B cell (primary cell): ENCODE data around the gene CAMTA1. TPM values are rescaled to one million over a fixed set of nuclear protein-coding genes. Genes with fewer than 3 reads are reported as not detected.

ENCODE experiments used
- ATAC-seq: fragments of 200-7000 bp; cut with Tn5 transposase; one replicate; pipeline ENCODE4 v1.10.0; 2021; ENCODE audit warnings: low read depth, mild to moderate bottlenecking, moderate number of reproducible peaks, moderate library complexity
- CTCF ChIA-PET: fragments of 350-600 bp; sonication (Branson Sonifier 250); formaldehyde crosslinking; loops from one replicate; lab custom pipeline; 2021; ENCODE audit warnings: antibody characterized with exemption, inconsistent platforms; lab: Charles Lee
- POLR2A ChIA-PET: fragments of 350-600 bp; sonication (Branson Sonifier 250); formaldehyde crosslinking; loops from one replicate; lab custom pipeline; 2021; ENCODE audit warnings: antibody characterized with exemption; lab: Charles Lee
- DNase-seq: peaks from one replicate; pipeline ENCODE4 v3.0.0; 2013
- H2AFZ ChIP-seq: 2 replicates; pipeline ENCODE4 v1.6.1; 2012; ENCODE audit warnings: mild to moderate bottlenecking, low read depth, low read length; ENCODE audit not compliant: insufficient read depth, poor library complexity, severe bottlenecking
- H3K27ac ChIP-seq, 2 donors: 1 replicate in 1 of 2; 2 replicates in 1 of 2; pipeline ENCODE4 v1.5.1; 2012 to 2013; ENCODE audit warnings: low read length in 2 of 2, mild to moderate bottlenecking in 2 of 2, moderate library complexity in 1 of 2
- H3K27me3 ChIP-seq, 4 experiments: fragments of 200-600 bp in 1 of 4; sonication (generic) in 1 of 4; replicated peaks in 1 of 4; 1 replicate in 2 of 4; 2 replicates in 2 of 4; pipeline versions ENCODE4 v1.6.1 to v1.7.0; 2013 to 2016; ENCODE audit warnings: low read length in 3 of 4, mild to moderate bottlenecking in 2 of 4, mixed read lengths in 1 of 4, moderate library complexity in 1 of 4; ENCODE audit not compliant: insufficient read depth in 4 of 4, control insufficient read depth in 3 of 4; ENCODE audit errors: control extremely low read depth in 1 of 4
- H3K36me3 ChIP-seq, 2 experiments: replicated peaks in 1 of 2; 1 replicate in 1 of 2; 2 replicates in 1 of 2; pipeline versions ENCODE4 v1.6.1 to v1.7.1; 2013; ENCODE audit warnings: low read length in 1 of 2; ENCODE audit not compliant: insufficient read depth in 2 of 2, control insufficient read depth in 1 of 2; ENCODE audit errors: control extremely low read depth in 1 of 2, extremely low read depth in 1 of 2
- H3K4me1 ChIP-seq, 2 donors: fragments of 200-600 bp in 1 of 2; sonication (generic) in 1 of 2; 1 replicate in 1 of 2; 2 replicates in 1 of 2; pipeline versions ENCODE4 v1.5.1 to v1.6.1; 2013 to 2017; ENCODE audit warnings: low read length in 2 of 2; ENCODE audit not compliant: control insufficient read depth in 2 of 2, insufficient read depth in 2 of 2
- H3K4me2 ChIP-seq: replicated peaks from 2 replicates; pipeline ENCODE3; 2012; ENCODE audit warnings: mild to moderate bottlenecking, low read depth, low read length; ENCODE audit not compliant: poor library complexity, severe bottlenecking
- H3K4me3 ChIP-seq, 5 experiments: fragments of 200-600 bp in 1 of 5; sonication (generic) in 1 of 5; 1 replicate in 3 of 5; 2 replicates in 2 of 5; pipeline versions ENCODE4 v1.5.1 to v1.7.0; 2011 to 2016; ENCODE audit warnings: low read length in 4 of 5, mild to moderate bottlenecking in 4 of 5, low read depth in 2 of 5, control low read depth in 1 of 5, moderate library complexity in 1 of 5; ENCODE audit not compliant: insufficient read depth in 1 of 5; ENCODE audit errors: control extremely low read depth in 1 of 5, extremely low read depth in 1 of 5
- H3K79me2 ChIP-seq: fragments of 200-600 bp; sonication (generic); one replicate; pipeline ENCODE4 v1.6.0; 2016; ENCODE audit warnings: low read length; ENCODE audit not compliant: control insufficient read depth, insufficient read depth
- H3K9ac ChIP-seq: fragments of 200-600 bp; sonication (generic); 2 replicates; pipeline ENCODE4 v1.6.1; 2017; ENCODE audit warnings: mild to moderate bottlenecking, low read length, moderate library complexity
- H3K9me3 ChIP-seq, 3 donors: one replicate each; pipeline versions ENCODE4 v1.6.1 to v1.7.1; 2013; ENCODE audit warnings: low read length in 2 of 3; ENCODE audit not compliant: control insufficient read depth in 2 of 3, insufficient read depth in 1 of 3; ENCODE audit errors: control extremely low read depth in 1 of 3
- H4K20me1 ChIP-seq: 2 replicates; pipeline ENCODE4 v1.6.0; 2012; ENCODE audit warnings: mild to moderate bottlenecking, low read length; ENCODE audit not compliant: insufficient read depth, control insufficient read depth, poor library complexity, severe bottlenecking
- H3K27ac Mint-ChIP-seq: one replicate; pipeline ENCODE4 v1.8.0; 2021; ENCODE audit warnings: mixed read lengths
- H3K27me3 Mint-ChIP-seq: one replicate; pipeline ENCODE4 v1.8.0; 2021; ENCODE audit warnings: mixed read lengths
- H3K4me1 Mint-ChIP-seq: one replicate; pipeline ENCODE4 v1.8.0; 2021; ENCODE audit warnings: mixed read lengths
- H3K4me3 Mint-ChIP-seq: one replicate; pipeline ENCODE4 v1.8.0; 2021; ENCODE audit warnings: mixed read lengths
- H3K9me3 Mint-ChIP-seq: one replicate; pipeline ENCODE4 v1.8.0; 2022; ENCODE audit warnings: mixed read lengths; ENCODE audit not compliant: insufficient read depth
- CTCF ChIP-seq: fragments of 200-600 bp; IDR thresholded peaks from one replicate; pipeline ENCODE4 v1.8.0; 2022; ENCODE audit warnings: antibody characterized with exemption, mild to moderate bottlenecking
- EZH2 ChIP-seq: IDR thresholded peaks from 2 replicates; pipeline ENCODE4 v1.6.1; 2012; ENCODE audit warnings: borderline replicate concordance, low read depth, mild to moderate bottlenecking, moderate library complexity, low read length; ENCODE audit not compliant: insufficient read depth, poor library complexity, severe bottlenecking
- WGBS: methylation state at CpG from one replicate; pipeline ENCODE4 v1.1.5; 2013; ENCODE audit warnings: missing lambda C conversion rate; ENCODE audit not compliant: insufficient coverage; 5-methylcytosine and 5-hydroxymethylcytosine counted together
- intact Hi-C: fragments of 100-400 bp; cut with micrococcal nuclease; formaldehyde crosslinking; loops from one replicate; pipeline ENCODE4 v1.10.0; 2022
- polyA plus RNA-seq: library from polyadenylated mRNA; depleted of rRNA; stranded (reverse); fragments of >200 nt; gene quantifications from 2 replicates; pipeline ENCODE4 v1.2.3, GENCODE V29; 2012
- total RNA-seq, 2 donors: library from RNA; stranded (reverse); fragments of 120-200 nt in 1 of 2; gene quantifications; 1 replicate in 1 of 2; 2 replicates in 1 of 2; pipeline versions ENCODE4 v1.2.3 to v1.2.4, GENCODE V29; 2013 to 2022

CAMTA1 gene
- total and polyA plus RNA-seq, 2 donors (not counting 1 experiment from before 2014, with no cell fraction given), result 42.2 to 45.7 TPM

DNA sequence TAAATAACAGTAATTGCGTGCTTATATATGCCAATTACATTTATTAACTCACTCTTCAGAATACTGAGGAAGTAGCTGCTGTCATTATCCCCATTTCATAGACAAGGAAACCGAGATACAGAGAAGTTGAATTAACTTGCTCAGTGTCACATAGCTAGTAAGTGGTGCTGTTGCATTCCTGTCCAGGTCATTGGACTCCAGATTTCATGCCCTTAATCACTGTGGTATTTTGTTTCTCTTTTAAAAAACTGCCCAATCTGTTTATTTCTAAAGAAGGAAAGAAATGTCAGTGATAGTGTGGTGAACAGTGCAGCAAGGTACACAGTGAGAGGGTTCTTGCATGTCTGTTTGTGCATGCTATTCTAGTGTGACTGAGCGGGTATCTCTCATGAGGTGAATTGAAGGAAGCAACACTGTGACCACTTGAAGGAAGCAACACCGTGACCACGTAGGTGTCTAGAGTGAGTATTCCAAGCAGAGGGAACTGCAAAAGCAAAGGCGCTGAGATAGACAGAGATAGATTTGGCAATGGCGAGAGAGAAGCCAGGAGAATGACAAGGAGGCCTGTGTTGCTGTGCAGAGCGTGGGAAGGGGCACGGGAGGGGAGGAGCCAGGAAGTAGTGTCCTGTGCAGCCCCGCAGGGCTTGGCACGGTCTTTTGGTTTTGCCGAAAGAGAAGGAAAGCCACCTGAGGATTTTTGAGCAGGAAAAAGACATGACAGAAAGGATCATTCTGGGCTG is 95.9 kb downstream of the CAMTA1 start:
- ChIA-PET CTCF (interaction anchor here (3.0 kb wide), 1 partner anchor 9 kb away, joined by 14 read pairs; no protein-coding TSS in a partner anchor), POLR2A (no interaction called here)
- H3K27me3 ChIP-seq, result no peaks in the 10 kb centered on the region
- no peaks in the 10 kb centered on the region for H3K27me3 Mint-ChIP-seq
- H3K79me2 ChIP-seq, result no peaks in the 10 kb centered on the region
- H4K20me1 ChIP-seq, result no peaks in the 10 kb centered on the region
- H3K4me2 ChIP-seq, result no peak overlapping the region
- DNase-seq (no peak), ATAC-seq (no peak)
- H3K36me3 ChIP-seq, result peaks cover 0 to 3% of the 10 kb centered on the region in 2 experiments
- whole genome bisulfite sequencing, result 96% methylated on average over 10 of the region's 12 CpGs
- H3K4me1 ChIP-seq, result no peaks in the 10 kb centered on the region
- intact Hi-C loops, result no loop called here
- no peak overlapping the region for H2AFZ ChIP-seq
- no peaks in the 10 kb centered on the region for H3K4me1 Mint-ChIP-seq
- no peak overlapping the region for H3K27ac ChIP-seq
- no peak overlapping the region for H3K27ac Mint-ChIP-seq
- no peak overlapping the region for H3K4me3 Mint-ChIP-seq
- H3K9me3 ChIP-seq, result no peaks in the 10 kb centered on the region
- H3K9me3 Mint-ChIP-seq, result no peaks in the 10 kb centered on the region
- TF ChIP-seq CTCF, result no peak
- no peak for TF ChIP-seq EZH2
- H3K4me3 ChIP-seq, result no peak overlapping the region
- H3K9ac ChIP-seq, result no peak overlapping the region

GRCh38 chr1:6882414-6882813 is 97.2 kb downstream of the CAMTA1 start:
- POLR2A ChIA-PET, result no interaction called here

More at GRCh38 chr1:6882414-6882813, 97.2 kb downstream of the CAMTA1 start:
- no peak overlapping the region for H3K27ac ChIP-seq
- TF ChIP-seq EZH2 (no peak), CTCF (no peak)
- H3K9me3 Mint-ChIP-seq, result no peaks in the 10 kb centered on the region
- H3K9me3 ChIP-seq, result no peaks in the 10 kb centered on the region
- H2AFZ ChIP-seq, result no peak overlapping the region
- no peaks in the 10 kb centered on the region for H3K4me1 ChIP-seq
- DNase-seq, result no peak
- H3K27me3 Mint-ChIP-seq, result no peaks in the 10 kb centered on the region
- no peaks in the 10 kb centered on the region for H4K20me1 ChIP-seq
- peaks cover 0 to 3% of the 10 kb centered on the region in 2 experiments for H3K36me3 ChIP-seq
- 100% methylated on average over 2 of the region's 2 CpGs for WGBS
- no peaks in the 10 kb centered on the region for H3K27me3 ChIP-seq
- no peak overlapping the region for H3K4me3 ChIP-seq
- no peak for ATAC-seq
- no peak overlapping the region for H3K9ac ChIP-seq
- H3K27ac Mint-ChIP-seq, result no peak overlapping the region
- no peak overlapping the region for H3K4me3 Mint-ChIP-seq
- no peaks in the 10 kb centered on the region for H3K79me2 ChIP-seq
- no peak overlapping the region for H3K4me2 ChIP-seq
- no peaks in the 10 kb centered on the region for H3K4me1 Mint-ChIP-seq
- CTCF ChIA-PET, result interaction anchor here (3.0 kb wide), 1 partner anchor 8 kb away, joined by 14 read pairs; no protein-coding TSS in a partner anchor
- intact Hi-C loops, result no loop called here
